ENCODE results near the gene SGCD.

SGCD gene

GRCh38 chr5:156699147-156699546 lies 372.2 kb downstream of the SGCD start:
- Histone ChIP-seq H3K27ac (ENCODE audit: insufficient read depth, low read length, poor library complexity, severe bottlenecking) (no peak overlapping the region), H3K4me1 (ENCODE audit: control insufficient read depth, insufficient read depth, low read length, poor library complexity, severe bottlenecking) (no peaks in the 10 kb centered on the region), H3K27me3 (replicated peaks; ENCODE audit: control insufficient read depth, insufficient read depth, low read length, poor library complexity, severe bottlenecking) (no peaks in the 10 kb centered on the region), H3K9me3 (ENCODE audit: control insufficient read depth, low read length) (no peaks in the 10 kb centered on the region), H3K4me3 (ENCODE audit: insufficient read depth, low read depth, low read length, poor library complexity, severe bottlenecking) (no peak overlapping the region), H3K36me3 (ENCODE audit: control insufficient read depth, insufficient read depth, low read length) (no peaks in the 10 kb centered on the region)
- no peak for DNase-seq

GRCh38 chr5:156704139-156704538 lies 377.2 kb downstream of the SGCD start:
- Histone ChIP-seq H3K9me3 (ENCODE audit: control insufficient read depth, low read length) (no peaks in the 10 kb centered on the region), H3K4me3 (ENCODE audit: insufficient read depth, low read depth, low read length, poor library complexity, severe bottlenecking) (no peak overlapping the region), H3K36me3 (ENCODE audit: control insufficient read depth, insufficient read depth, low read length) (no peaks in the 10 kb centered on the region), H3K27ac (ENCODE audit: insufficient read depth, low read length, poor library complexity, severe bottlenecking) (no peak overlapping the region), H3K27me3 (replicated peaks; ENCODE audit: control insufficient read depth, insufficient read depth, low read length, poor library complexity, severe bottlenecking) (no peaks in the 10 kb centered on the region), H3K4me1 (ENCODE audit: control insufficient read depth, insufficient read depth, low read length, poor library complexity, severe bottlenecking) (no peaks in the 10 kb centered on the region)
- DNase-seq, result no peak

- no peak for DNase-seq
- Histone ChIP-seq H3K27me3 (replicated peaks; ENCODE audit: control insufficient read depth, insufficient read depth, low read length, poor library complexity, severe bottlenecking) (no peaks in the 10 kb centered on the region), H3K4me1 (ENCODE audit: control insufficient read depth, insufficient read depth, low read length, poor library complexity, severe bottlenecking) (no peaks in the 10 kb centered on the region), H3K36me3 (ENCODE audit: control insufficient read depth, insufficient read depth, low read length) (no peaks in the 10 kb centered on the region), H3K27ac (ENCODE audit: insufficient read depth, low read length, poor library complexity, severe bottlenecking) (no peak overlapping the region), H3K9me3 (ENCODE audit: control insufficient read depth, low read length) (no peaks in the 10 kb centered on the region), H3K4me3 (ENCODE audit: insufficient read depth, low read depth, low read length, poor library complexity, severe bottlenecking) (no peak overlapping the region)
These were observed 379.7 kb downstream of the SGCD start for GRCh38 chr5:156706631-156707030.

- no peaks in the 10 kb centered on the region for H3K4me1 ChIP-seq (ENCODE audit: control insufficient read depth, insufficient read depth, low read length, poor library complexity, severe bottlenecking)
- H3K36me3 ChIP-seq (ENCODE audit: control insufficient read depth, insufficient read depth, low read length), result no peaks in the 10 kb centered on the region
- H3K27ac ChIP-seq (ENCODE audit: insufficient read depth, low read length, poor library complexity, severe bottlenecking), result no peak overlapping the region
- H3K9me3 ChIP-seq (ENCODE audit: control insufficient read depth, low read length), result no peaks in the 10 kb centered on the region
- H3K4me3 ChIP-seq (ENCODE audit: insufficient read depth, low read depth, low read length, poor library complexity, severe bottlenecking), result no peak overlapping the region
- DNase-seq, result no peak
- no peaks in the 10 kb centered on the region for H3K27me3 ChIP-seq (replicated peaks; ENCODE audit: control insufficient read depth, insufficient read depth, low read length, poor library complexity, severe bottlenecking)
These were observed 380.8 kb downstream of the SGCD start for GRCh38 chr5:156707750-156708149.

- H3K27me3 ChIP-seq (replicated peaks; ENCODE audit: control insufficient read depth, insufficient read depth, low read length, poor library complexity, severe bottlenecking), result no peaks in the 10 kb centered on the region
- no peaks in the 10 kb centered on the region for H3K4me1 ChIP-seq (ENCODE audit: control insufficient read depth, insufficient read depth, low read length, poor library complexity, severe bottlenecking)
- H3K36me3 ChIP-seq (ENCODE audit: control insufficient read depth, insufficient read depth, low read length), result no peaks in the 10 kb centered on the region
- no peak for DNase-seq
- no peak overlapping the region for H3K4me3 ChIP-seq (ENCODE audit: insufficient read depth, low read depth, low read length, poor library complexity, severe bottlenecking)
- no peaks in the 10 kb centered on the region for H3K9me3 ChIP-seq (ENCODE audit: control insufficient read depth, low read length)
- H3K27ac ChIP-seq (ENCODE audit: insufficient read depth, low read length, poor library complexity, severe bottlenecking), result no peak overlapping the region
These were observed 388.3 kb downstream of the SGCD start for GRCh38 chr5:156715287-156715686.

GRCh38 chr5:156716591-156717380 lies 389.8 kb downstream of the SGCD start:
- H3K4me1 ChIP-seq (ENCODE audit: control insufficient read depth, insufficient read depth, low read length, poor library complexity, severe bottlenecking), result no peaks in the 10 kb centered on the region
- no peak overlapping the region for H3K4me3 ChIP-seq (ENCODE audit: insufficient read depth, low read depth, low read length, poor library complexity, severe bottlenecking)
- H3K27me3 ChIP-seq (replicated peaks; ENCODE audit: control insufficient read depth, insufficient read depth, low read length, poor library complexity, severe bottlenecking), result no peaks in the 10 kb centered on the region
- no peak for DNase-seq
- no peak overlapping the region for H3K27ac ChIP-seq (ENCODE audit: insufficient read depth, low read length, poor library complexity, severe bottlenecking)
- no peaks in the 10 kb centered on the region for H3K36me3 ChIP-seq (ENCODE audit: control insufficient read depth, insufficient read depth, low read length)
- no peaks in the 10 kb centered on the region for H3K9me3 ChIP-seq (ENCODE audit: control insufficient read depth, low read length)

- H3K36me3 ChIP-seq (ENCODE audit: control insufficient read depth, insufficient read depth, low read length), result no peaks in the 10 kb centered on the region
- H3K27me3 ChIP-seq (replicated peaks; ENCODE audit: control insufficient read depth, insufficient read depth, low read length, poor library complexity, severe bottlenecking), result no peaks in the 10 kb centered on the region
- no peak overlapping the region for H3K4me3 ChIP-seq (ENCODE audit: insufficient read depth, low read depth, low read length, poor library complexity, severe bottlenecking)
- H3K9me3 ChIP-seq (ENCODE audit: control insufficient read depth, low read length), result no peaks in the 10 kb centered on the region
- no peak for DNase-seq
- H3K27ac ChIP-seq (ENCODE audit: insufficient read depth, low read length, poor library complexity, severe bottlenecking), result no peak overlapping the region
- no peaks in the 10 kb centered on the region for H3K4me1 ChIP-seq (ENCODE audit: control insufficient read depth, insufficient read depth, low read length, poor library complexity, severe bottlenecking)
These were observed 392.0 kb downstream of the SGCD start for GRCh38 chr5:156718985-156719384.

- no peaks in the 10 kb centered on the region for H3K27me3 ChIP-seq (replicated peaks; ENCODE audit: control insufficient read depth, insufficient read depth, low read length, poor library complexity, severe bottlenecking)
- no peak for DNase-seq
- no peaks in the 10 kb centered on the region for H3K4me1 ChIP-seq (ENCODE audit: control insufficient read depth, insufficient read depth, low read length, poor library complexity, severe bottlenecking)
- H3K4me3 ChIP-seq (ENCODE audit: insufficient read depth, low read depth, low read length, poor library complexity, severe bottlenecking), result no peak overlapping the region
- no peak overlapping the region for H3K27ac ChIP-seq (ENCODE audit: insufficient read depth, low read length, poor library complexity, severe bottlenecking)
- H3K9me3 ChIP-seq (ENCODE audit: control insufficient read depth, low read length), result no peaks in the 10 kb centered on the region
- no peaks in the 10 kb centered on the region for H3K36me3 ChIP-seq (ENCODE audit: control insufficient read depth, insufficient read depth, low read length)
These were observed 395.4 kb downstream of the SGCD start for GRCh38 chr5:156722358-156722757.

- no peak for DNase-seq
- Histone ChIP-seq H3K27ac (ENCODE audit: insufficient read depth, low read length, poor library complexity, severe bottlenecking) (no peak overlapping the region), H3K9me3 (ENCODE audit: control insufficient read depth, low read length) (no peaks in the 10 kb centered on the region), H3K4me1 (ENCODE audit: control insufficient read depth, insufficient read depth, low read length, poor library complexity, severe bottlenecking) (no peaks in the 10 kb centered on the region), H3K36me3 (ENCODE audit: control insufficient read depth, insufficient read depth, low read length) (no peaks in the 10 kb centered on the region), H3K27me3 (replicated peaks; ENCODE audit: control insufficient read depth, insufficient read depth, low read length, poor library complexity, severe bottlenecking) (no peaks in the 10 kb centered on the region), H3K4me3 (ENCODE audit: insufficient read depth, low read depth, low read length, poor library complexity, severe bottlenecking) (no peak overlapping the region)
These were observed 408.5 kb downstream of the SGCD start for GRCh38 chr5:156735477-156735876.

GRCh38 chr5:156741516-156741915 lies 414.6 kb downstream of the SGCD start:
- Histone ChIP-seq H3K4me1 (ENCODE audit: control insufficient read depth, insufficient read depth, low read length, poor library complexity, severe bottlenecking) (no peaks in the 10 kb centered on the region), H3K36me3 (ENCODE audit: control insufficient read depth, insufficient read depth, low read length) (no peaks in the 10 kb centered on the region), H3K27ac (ENCODE audit: insufficient read depth, low read length, poor library complexity, severe bottlenecking) (no peak overlapping the region), H3K9me3 (ENCODE audit: control insufficient read depth, low read length) (no peaks in the 10 kb centered on the region), H3K4me3 (ENCODE audit: insufficient read depth, low read depth, low read length, poor library complexity, severe bottlenecking) (no peak overlapping the region), H3K27me3 (replicated peaks; ENCODE audit: control insufficient read depth, insufficient read depth, low read length, poor library complexity, severe bottlenecking) (no peaks in the 10 kb centered on the region)
- DNase-seq, result no peak
